Cortex of kidney (tissue), 1 donor: ENCODE measurements around the gene UNK.
"Not testable (repeated sequence)": the region's sequence is repeated elsewhere in the genome, so short reads cannot be mapped to it uniquely, and the experiment has no call there.

ENCODE experiments used
- DNase-seq: peaks from one replicate; lab custom pipeline; 2025; lab: John Stamatoyannopoulos, UW

UNK gene

DNA sequence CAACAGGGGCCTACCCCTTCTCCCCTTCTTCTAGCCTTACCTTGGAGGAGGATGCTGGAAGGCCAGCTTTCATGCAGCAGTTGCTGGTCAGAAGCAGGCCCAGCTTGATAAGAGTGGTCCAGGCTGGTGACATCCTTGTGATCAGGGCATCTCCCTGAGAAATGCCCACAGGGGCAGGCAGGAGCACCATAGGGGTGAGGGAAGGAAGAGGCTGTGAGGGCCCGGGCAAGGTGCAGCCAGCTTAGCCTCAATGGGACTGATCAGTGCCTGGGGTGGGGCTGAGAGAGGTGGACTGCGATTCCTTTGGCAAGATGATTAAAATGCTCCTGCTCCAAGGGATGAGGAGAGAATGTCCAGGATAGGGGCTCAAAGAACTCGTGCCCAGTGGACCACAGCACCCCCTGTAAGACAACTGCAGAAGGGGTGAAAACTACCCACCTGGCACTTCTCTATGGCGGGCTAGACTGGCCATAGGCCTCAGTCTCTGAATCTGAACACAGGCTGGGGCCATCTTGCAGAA, 10.1 kb upstream of the UNK start:
- DNase-seq: no peak

DNA sequence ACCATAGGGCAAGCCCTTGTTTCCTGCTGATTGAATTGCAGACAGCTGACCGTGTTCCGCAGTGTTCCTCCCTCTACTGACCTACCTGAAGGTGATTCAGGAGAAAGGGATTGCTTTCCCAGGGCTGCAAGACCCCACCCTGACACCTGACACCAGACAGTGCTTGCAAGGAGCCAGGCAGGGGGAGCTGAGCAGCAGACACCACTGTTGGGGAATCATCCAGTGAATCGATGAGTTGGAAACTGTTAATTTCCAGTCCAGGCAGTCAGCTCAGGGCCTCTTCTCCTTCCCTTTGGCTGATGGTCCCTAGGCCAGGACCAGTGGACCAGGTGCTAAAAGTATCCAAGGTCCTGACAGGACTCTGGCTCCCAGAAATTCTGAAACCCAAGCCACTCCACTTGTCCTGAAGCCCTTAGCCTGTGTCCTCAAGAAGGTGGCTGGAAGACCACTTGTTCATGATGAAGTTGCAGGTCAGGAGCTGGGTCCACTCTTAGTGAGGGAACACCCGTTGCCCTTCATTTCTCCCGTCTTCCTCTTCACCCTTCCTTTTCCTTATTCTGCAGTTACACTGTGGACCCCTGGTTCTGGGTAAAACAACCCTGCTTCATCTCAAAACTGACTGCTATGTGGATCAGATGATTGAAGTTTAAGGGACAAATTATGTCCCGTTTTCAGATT, 9.5 kb upstream of the UNK start:
- DNase-seq: no peak

DNA sequence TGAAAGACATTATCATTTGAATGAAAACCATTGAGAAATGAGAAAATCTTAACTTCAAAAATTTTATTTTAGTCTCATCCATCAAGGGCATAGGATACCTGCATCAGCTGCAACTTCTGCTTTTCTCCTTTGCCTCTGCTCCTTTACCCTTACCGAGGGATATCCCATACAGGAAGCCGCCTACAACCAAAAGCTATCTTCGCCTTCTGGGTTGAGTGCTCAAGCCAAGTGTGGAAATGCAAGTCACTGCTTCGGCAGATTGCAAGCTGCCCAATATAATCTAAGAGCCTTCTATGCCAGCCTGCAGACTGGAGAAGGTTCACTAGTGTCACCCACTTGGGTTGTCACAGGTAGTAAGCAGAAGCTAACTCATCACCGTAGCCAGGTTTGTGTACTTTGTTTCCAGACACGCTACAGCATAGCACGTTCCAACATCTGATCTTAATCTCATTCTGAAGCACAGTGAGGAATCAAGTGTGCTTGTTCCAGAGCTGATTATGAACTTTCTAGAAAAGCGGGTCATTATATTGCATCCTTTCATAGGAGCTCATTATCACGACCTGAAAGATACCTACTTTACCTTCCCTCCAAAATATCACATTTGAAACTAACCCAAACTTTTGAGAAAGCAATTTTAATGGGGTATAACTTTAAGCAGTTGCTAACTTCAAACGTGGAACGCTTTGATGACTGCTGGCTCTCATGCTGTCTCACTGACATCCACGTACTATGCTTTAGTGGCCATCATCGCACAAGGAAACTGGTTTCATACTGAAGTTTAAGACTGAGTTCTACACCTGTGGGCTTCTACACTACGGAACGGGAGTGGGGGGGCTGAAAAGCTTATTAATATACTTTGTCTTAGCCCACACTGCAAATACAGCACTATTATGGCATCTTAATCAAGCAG, 8.0 kb upstream of the UNK start:
- no peak for DNase-seq

DNA sequence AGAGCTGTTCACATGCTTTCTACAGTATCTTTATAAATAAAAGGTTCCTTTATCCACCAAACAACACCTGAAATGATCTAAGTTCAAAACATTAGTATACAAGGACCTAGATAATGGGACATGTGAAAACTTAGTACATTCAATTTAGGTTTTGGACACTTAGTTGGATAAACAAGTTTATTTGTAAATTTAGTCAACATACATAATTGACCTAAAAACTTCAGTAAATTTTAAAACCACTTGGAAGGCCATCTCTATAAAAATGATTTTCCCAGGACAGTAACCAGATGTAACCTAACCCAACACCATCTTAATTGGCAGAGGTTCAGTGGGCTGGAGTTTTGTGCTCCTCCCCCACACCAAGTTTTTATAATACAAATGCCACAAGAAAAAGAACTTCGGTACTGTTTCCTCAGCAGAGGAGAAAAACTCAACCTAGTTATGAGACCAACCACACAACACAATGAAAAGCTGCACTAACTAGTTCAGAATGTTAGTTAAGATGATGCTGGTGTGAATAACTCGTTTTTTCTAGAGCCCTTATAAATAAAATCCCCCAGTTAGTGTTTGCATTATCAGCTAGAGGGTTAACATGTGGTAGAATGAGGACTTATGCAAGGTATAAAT, 7.2 kb upstream of the UNK start:
- no peak for DNase-seq

DNA sequence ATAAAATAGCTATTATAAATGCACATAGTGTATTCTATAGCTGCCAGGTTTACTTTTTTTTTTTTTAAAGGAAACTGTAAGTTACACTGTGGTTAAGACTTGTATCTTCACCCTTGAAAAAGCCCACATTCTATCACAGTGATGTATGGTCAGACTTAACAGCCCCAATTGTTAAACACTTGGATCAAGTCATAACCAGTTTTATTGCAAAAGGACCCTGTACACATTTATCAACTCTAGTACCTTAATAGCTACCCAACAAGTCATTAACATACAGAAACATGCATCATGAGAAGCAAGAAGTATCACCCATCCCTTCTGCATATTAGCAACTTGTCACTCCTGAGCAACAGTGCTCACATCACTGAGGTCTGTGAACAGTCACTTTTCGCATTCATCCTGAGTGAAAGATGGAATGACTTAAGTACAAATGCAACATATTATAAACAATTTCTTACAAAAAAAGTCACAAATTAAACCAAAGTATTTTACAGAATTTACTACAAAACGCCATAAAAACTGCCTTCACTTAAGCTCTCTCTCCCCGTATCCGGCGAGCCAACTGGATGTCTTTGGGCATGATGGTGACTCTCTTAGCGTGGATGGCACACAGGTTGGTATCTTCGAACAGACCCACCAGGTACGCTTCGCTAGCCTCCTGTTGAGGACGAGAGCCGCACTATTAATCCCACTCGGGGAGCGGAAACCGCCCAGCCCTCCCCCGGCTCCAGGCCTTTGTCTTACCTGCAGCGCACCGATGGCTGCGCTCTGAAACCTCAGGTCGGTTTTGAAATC, 6.3 kb upstream of the UNK start:
- not testable (repeated sequence) for DNase-seq

DNA sequence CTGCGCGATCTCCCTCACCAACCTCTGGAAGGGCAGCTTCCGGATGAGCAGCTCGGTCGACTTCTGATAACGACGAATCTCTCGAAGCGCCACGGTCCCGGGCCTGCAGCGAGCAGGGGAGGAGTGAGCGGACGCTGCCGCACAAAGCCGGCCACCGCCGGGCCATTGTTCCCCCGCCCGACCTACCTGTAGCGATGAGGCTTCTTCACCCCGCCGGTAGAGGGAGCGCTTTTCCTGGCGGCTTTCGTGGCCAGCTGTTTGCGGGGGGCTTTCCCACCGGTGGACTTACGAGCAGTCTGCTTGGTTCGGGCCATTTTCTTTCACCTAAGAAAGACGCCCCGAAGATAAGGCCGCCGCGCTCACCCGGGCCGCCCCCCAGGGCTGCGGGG, 5.8 kb upstream of the UNK start:
- DNase-seq: no peak

DNA sequence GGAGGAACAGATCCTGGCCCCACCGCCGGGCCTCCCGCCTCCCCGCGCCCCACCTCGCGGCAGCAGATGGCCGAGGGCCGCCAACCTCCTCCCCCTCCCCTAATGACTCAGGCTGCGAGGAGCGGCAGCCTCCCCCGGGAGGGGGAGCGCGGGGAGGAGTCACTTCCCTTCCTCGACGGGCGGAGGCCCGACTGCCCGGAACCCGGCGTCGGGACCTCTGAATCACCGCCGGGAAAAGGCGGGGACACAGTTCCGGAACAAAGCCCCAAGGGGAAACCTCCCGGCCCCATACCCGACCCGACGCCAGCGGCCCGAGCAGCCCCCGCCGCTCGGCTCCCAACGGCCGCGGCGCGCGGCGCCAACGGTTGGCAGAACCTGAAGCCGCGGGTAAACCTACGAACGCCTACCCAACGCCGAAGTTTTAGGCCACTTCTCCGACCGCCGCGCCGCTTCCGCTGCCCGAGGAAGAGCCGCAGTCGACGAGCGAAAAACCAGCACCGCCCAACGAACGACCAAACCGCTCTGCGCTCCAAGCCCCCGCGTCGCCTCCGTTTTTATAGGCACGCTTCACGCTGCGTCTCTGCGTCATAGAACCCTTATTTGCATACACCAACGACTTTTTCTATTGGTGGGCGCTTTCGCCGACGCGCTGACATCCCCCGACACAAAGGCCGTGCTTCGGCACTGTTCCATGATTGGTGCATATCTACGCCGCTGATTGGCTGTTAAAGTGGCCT, 5.2 kb upstream of the UNK start:
- DNase-seq: no peak

DNA sequence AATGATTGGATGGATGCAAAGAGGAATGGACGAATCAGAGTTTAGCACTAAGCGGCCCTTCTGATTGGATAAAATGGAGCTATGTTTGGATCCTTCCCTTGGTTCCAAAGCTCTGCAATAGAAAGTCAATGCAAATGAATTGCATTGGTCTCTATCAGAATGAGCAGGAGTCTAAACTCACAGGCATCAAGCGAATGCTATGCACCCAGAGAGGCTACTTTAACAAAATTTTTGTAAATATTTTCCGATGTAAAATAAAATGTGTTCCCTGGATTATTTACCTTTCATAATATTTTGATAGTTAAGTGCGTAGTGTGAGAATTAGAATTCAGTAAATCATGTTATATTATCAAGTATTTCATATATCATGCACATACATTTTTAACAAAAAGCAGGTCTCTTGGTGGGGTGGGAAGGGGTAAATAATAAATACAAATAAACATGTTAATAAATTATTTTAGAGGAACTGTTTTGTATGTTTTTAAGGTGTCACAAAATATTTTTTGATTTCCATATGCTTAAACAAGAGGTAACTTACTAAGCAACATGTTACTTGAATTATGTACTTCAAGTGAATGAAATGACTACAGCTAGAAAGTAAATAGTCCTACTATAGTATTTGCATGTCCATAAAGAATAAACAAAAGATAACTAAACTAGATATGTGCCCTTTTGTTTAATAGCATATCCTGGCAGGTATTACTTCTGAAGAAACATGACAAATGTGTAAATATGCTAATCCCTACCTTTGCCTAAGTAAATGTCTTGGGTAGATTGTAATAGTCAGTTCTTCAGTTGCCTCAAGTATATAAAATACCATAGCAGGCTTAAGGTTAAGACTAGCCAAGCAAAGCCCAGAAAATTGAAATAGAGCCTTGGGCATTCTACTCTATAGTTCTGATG, 4.4 kb upstream of the UNK start:
- DNase-seq: no peak

DNA sequence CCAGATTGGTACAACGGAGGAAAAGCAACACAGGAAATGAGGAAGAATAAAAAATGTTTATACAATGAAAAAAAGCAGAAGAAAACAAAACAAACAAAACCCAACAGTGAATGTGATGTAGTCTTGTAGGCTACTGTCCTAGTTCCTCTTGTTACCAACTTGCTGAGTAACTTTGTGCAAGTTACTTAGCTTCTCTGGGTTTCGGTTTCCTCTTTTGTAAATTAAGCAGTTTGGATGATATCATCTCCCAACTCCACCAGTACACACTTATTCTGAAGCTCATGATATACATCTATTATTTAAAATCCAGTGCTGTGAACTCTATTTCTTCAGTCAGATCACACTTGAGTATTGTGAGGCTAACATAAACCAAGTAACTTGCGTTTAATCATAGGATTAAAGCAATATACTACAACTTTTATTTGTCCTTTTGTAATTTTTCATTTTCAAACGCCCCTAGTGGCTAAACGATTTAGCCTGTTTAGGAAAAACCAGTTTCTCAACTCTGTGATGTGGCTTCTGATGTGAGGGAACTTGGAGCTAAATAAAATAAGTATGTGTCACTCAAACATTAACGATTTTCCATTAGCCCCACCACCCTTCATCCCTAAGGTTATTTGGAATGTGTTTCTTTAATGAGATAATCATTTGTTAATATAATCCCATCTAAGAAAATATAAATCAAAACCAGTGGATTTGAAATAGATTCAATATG, 1.4 kb upstream of the UNK start:
- DNase-seq: no peak

DNA sequence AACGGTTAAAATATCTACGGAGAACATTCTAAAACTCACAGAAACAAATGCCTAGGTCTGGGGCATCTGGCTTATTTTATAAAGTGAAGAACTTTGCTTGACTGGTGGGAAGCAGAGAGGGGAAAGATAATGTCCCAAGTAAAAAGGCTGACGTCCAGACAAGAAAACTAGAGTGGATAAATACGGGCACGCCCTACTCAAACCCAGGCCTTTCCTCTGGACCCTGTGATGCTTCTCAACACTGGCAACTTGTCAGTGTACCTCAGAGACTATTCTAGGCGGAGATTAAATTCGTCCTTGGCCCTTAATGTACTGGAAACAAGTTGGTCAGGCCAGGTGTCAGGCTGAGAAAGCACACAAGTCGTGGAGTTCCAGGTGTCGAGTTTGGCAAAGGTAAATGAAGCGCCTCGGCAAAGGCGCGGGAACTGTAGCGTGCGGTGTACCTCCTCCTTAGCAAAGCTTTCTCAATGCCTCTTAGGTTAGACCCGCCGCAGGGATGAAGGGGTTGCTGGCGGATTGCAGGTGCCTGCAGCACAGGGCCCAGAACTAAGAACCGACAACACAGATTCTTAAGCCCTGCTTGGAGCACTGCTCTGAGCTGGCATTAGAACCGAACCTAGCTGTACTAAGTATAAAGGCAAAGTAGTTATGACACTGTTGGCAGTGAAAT, 668 bp upstream of the UNK start:
- DNase-seq: no peak

DNA sequence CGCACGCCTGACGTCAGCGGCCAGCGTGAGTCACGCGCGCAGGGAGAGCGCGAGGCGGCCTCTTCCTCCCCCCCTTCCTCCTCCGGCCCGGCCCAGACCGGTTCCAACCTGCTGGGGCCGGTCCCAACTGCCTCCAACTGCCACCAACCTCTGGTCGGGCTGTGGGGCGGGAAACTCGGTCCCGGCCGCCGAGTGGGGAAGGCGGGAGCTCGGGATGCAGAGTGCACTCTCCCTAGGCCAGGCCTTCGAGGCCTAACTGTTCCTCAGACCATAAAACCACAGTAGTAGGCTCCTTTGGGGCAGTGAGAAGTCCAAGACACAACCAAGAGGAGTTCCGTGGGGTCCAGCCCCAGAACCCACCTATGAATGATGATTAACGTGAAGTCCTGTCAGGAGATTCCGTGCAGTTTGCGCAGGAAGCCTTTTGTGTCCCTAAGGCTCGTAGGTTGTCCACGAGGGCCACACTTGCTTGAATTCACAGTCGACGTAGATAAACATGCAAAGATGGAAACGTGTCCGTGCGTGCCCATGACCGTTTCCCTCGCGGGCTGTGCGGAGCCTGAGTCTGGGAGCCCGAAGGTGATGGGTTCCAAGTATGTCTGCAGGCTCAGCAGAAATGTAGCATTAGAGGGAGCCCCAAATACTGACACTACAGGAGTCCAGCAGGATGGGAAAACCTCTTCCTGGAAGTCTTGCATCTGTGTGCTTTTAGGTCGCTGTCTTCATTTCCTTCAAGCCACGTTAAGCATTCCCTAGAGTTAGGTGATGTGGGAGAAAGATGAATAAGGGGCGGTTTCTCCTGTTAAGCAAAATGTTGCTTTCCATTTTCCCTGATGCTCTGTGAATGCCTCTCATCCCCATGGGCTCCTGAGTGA, 647 bp downstream of the UNK start:
- no peak for DNase-seq

DNA sequence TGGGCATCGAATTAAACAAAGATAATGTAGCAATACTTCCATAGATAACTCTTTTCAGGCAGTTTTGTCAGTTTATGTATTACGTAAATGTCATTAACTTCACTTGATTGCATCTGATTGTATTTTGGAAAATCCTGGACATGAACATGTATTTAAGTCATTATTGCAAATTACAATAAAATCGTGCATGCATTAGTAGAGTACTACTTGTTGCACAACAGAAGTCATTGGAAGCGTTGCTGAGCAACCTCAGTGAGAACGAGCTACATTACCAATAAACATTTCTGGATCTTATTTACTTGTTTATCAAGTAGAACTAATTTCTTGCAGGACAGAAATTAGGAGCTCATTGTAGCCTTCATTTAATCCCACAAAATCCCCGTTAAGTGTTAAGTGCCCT, 6.6 kb downstream of the UNK start:
- DNase-seq: no peak

DNA sequence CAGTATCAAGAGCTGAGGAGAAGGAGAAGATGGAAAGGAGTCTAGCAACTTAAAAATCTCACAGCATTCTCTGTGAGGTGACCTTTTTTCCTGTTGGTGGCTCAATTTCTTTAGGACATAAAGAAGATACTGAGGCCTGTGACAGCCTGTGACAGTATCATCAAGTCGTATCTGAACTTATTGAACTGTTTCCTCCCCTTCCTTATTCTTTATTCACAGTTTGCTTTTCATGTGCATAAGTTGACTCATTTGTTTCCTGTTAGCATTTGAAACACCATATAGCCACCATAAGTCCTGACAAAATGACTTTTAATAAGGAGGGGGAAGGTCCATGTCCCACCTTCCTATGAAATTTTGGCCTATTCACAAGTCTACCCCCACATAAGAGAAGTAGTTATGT, 8.9 kb downstream of the UNK start:
- DNase-seq: no peak

DNA sequence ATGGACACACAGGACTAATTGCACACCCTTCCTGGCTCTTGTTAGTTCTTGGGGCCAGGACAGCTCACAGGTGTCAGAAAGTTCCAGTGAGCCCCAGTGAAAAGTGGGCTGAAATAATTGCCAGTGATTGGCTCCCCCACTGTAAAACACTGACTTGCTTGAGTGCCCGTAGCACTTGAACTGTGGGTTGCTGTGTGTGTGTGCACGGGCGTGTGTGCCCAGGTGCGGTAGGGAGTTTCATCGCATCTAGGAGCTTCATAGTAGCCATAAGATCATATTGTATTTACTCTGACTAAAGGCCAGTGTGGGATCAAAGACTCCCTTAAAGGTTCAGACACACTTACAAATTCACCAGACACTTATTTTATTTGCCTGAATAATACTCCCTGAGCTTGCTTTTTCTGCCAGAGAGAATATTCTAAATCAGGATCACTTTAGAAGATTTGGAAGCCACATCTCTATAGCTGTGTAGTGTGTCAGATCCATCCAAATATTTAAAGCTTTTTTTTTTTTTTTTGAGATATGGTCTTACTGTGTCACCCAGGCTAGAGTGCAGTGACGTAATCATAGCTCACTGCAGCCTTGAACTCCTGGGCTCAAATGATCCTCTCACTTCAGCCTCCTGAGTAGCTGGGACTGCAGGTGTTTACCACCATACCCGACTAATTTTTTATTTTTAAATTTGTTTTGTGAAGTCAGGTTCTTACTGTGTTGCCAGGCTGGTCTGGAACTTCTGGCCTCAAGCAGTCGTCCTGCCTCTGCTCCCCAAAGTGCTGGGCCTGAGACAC, 11.4 kb downstream of the UNK start:
- DNase-seq: no peak

DNA sequence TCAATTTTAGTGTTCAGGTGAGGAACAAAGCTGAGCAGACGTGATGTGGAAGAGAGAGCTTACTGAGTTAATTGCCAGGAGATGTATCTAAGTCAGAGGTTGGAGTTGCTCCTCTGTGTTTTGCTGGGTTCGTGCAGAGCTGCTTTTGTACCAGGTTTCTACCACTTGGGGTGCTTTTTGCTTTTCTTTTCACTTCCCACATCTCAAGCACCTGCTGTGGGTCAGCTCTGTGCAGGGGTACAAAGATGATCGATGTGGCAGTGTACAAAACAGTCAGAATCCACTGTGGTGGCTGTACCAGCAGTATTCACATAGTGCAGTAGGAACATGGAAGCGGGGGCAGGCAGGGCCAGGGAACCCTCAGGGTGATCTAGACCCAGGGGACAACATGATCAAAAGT, 14.8 kb downstream of the UNK start:
- no peak for DNase-seq

DNA sequence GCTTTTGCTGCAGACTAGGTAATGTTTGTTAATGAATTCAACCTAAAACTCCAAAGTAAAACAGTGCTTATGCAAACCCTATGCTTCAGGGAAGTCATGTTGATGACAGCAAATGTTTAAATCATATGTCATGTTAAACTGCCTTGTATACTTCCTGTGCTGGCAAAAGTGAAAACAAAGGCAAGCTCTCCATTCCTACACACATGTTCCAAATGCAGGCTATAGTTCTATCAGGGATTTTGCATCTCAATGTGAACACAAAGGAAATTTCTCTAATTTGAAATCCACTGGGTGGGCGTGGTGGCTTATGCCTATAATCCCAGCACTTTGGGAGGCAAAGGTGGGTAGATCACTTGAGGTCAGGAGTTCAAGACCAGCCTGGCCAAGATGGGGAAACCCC, 19.3 kb downstream of the UNK start:
- no peak for DNase-seq

DNA sequence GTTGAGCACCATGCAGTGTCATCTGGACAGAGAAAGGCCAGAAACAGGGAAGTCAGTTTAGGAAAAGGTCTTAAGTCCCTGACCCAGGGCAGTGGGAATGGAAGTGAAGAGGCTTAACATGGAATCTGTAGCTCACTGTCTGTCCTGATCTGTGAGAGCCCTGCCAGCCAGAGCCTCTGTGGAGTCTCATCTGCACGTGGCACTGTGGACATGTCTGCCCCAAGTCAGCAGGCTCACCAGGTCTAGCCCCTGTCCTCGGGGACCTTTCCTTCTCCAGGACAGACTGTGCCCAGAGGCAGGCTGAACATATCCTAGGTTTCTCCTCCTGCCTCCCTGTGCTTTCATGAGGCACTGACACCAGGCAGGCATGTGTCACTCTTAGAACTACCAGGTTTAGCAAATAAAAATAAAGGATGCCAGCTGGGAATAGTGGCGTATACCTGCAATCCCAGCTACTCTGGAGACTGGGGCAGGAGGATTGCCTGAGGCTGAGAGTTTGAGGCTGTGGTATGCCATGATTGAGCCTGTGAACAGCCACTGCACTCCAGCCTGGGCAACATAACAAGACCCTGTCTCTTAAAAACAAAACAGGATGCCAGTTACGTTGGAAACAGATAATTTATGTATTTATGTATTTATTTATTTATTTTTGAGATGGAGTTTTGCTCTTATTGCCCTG, 22.4 kb downstream of the UNK start:
- no peak for DNase-seq
